ENCODE results near the gene RPP38. TPM values are rescaled to one million over a fixed set of nuclear protein-coding genes. Genes with fewer than 3 reads are reported as not detected.

The RPP38 gene
- total and polyA plus RNA-seq, 2 of the 8 experiments (the other 6 are each of a cell fraction or from before 2014, with no cell fraction given) = 20.8 to 23.3 TPM

GRCh38 chr10:15137636-15138035 lies 40.5 kb downstream of the RPP38 start:
- Histone ChIP-seq H3K27ac (ENCODE audit: low read depth, low read length) (no peak overlapping the region), H3K4me1 (replicated peaks in 1 of 4; ENCODE audit: control insufficient read depth in 3 of 4, insufficient read depth in 4 of 4, low read length in 3 of 4) (no peaks in the 10 kb centered on the region), H3K36me3 (ENCODE audit: control insufficient read depth in 2 of 4, insufficient read depth in 4 of 4, low read length in 3 of 4) (peaks cover 0 to 11% (median 7%) of the 10 kb centered on the region in 4 experiments; a peak in 6 of 8 replicates), H3K79me2 (ENCODE audit: control insufficient read depth in 1 of 2, insufficient read depth in 2 of 2, low read length in 2 of 2) (no peaks in the 10 kb centered on the region), H2BK15ac (ENCODE audit: low read length) (no peak overlapping the region), H3K4ac (replicated peaks; ENCODE audit: insufficient read length, low read depth, low read length) (no peak overlapping the region), H3K9ac (replicated peaks in 1 of 4; ENCODE audit: extremely low read depth in 1 of 4, low read depth in 3 of 4, low read length in 3 of 4) (no peak overlapping the region), H2AK5ac (ENCODE audit: low read depth, low read length) (no peak overlapping the region), H3K18ac (ENCODE audit: extremely low read depth, low read length) (no peak overlapping the region), H2BK20ac (ENCODE audit: low read length) (no peak overlapping the region), H3K56ac (replicated peaks; ENCODE audit: insufficient read length, low read depth, low read length) (no peak overlapping the region), H4K5ac (ENCODE audit: insufficient read length, low read depth, low read length) (no peak overlapping the region), H4K8ac (ENCODE audit: extremely low read depth, insufficient read depth, low read length) (no peak overlapping the region), H3K4me2 (ENCODE audit: insufficient read depth in 1 of 2, low read depth in 2 of 2, low read length in 2 of 2) (no peak overlapping the region), H2BK12ac (ENCODE audit: low read depth, low read length) (no peak overlapping the region), H2AFZ (ENCODE audit: low read length) (no peak overlapping the region), H3K9me3 (ENCODE audit: insufficient read depth in 2 of 2, low read depth in 1 of 2, low read length in 1 of 2) (no peaks in the 10 kb centered on the region), H4K91ac (replicated peaks; ENCODE audit: insufficient read length, low read length) (no peak overlapping the region), H3K23me2 (ENCODE audit: low read depth, low read length) (no peaks in the 10 kb centered on the region), H3K27me3 (replicated peaks in 1 of 4; ENCODE audit: control insufficient read depth in 3 of 4, extremely low read depth in 1 of 4, insufficient read depth in 3 of 4, low read length in 3 of 4) (no peaks in the 10 kb centered on the region), H2BK120ac (replicated peaks; ENCODE audit: low read depth, low read length) (no peak overlapping the region), H3K4me3 (ENCODE audit: extremely low read depth in 1 of 4, insufficient read depth in 2 of 4, low read depth in 3 of 4, low read length in 4 of 4) (no peak overlapping the region), H3K14ac (ENCODE audit: insufficient read length) (no peak overlapping the region), H3K23ac (ENCODE audit: insufficient read length) (no peak overlapping the region), H3K79me1 (ENCODE audit: low read depth, low read length) (no peaks in the 10 kb centered on the region), H4K20me1 (replicated peaks in 1 of 2; ENCODE audit: control insufficient read depth in 1 of 2, insufficient read depth in 2 of 2, low read length in 2 of 2) (peaks cover 0 to under 1% of the 10 kb centered on the region in 2 experiments), H2BK5ac (ENCODE audit: low read depth, low read length) (no peak overlapping the region)
- ChIA-PET POLR2A (ENCODE audit: partially characterized antibody) (no interaction called here), CTCF (ENCODE audit: partially characterized antibody) (no interaction called here)
- WGBS, 2 experiments (ENCODE audit: extremely low coverage in 1 of 2, insufficient coverage in 1 of 2, insufficient read length in 1 of 2, insufficient replicate concordance in 2 of 2, low coverage in 1 of 2, low lambda C conversion rate in 2 of 2, missing lambda C conversion rate in 1 of 2) = 100% methylated on average over 1 of the region's 1 CpG; no CpG with 5 or more reads in 1 of the 2 experiments
- FAIRE-seq (no peak), DNase-seq (ENCODE audit: low read depth in 1 of 2, low spot score in 2 of 2) (no peak)
- TF ChIP-seq SP4 (IDR thresholded peaks at IDR 0.05; ENCODE audit: low read length) = no peak
